H1 (cell line): ENCODE data around the gene CDKN1A. TPM values are rescaled to one million over a fixed set of nuclear protein-coding genes. Genes with fewer than 3 reads are reported as not detected.

Experiments used
- CTCF ChIA-PET: fragments of 300-600 bp; sonication (Branson Sonifier 250); formaldehyde crosslinking; loops from one replicate; lab custom pipeline; 2021; ENCODE audit not compliant: partially characterized antibody; lab: Charles Lee
- POLR2A ChIA-PET: fragments of 300-600 bp; sonication (Branson Sonifier 250); formaldehyde crosslinking; loops from one replicate; lab custom pipeline; 2021; ENCODE audit warnings: inconsistent platforms; ENCODE audit not compliant: partially characterized antibody; lab: Charles Lee
- DNase-seq, 2 experiments: peaks; one replicate each; pipeline versions ENCODE4 v3.0.0 to v3.0.0-alpha.2; 2010 to 2022; ENCODE audit warnings: low spot score in 2 of 2, low read depth in 1 of 2, mixed read lengths in 1 of 2
- FAIRE-seq: peaks from 2 replicates; lab custom pipeline; 2011; peaks lifted over from hg19 to GRCh38; lab: Jason Lieb, UNC
- H2AFZ ChIP-seq: 2 replicates; pipeline ENCODE4 v1.8.1; 2012; ENCODE audit warnings: low read length, inconsistent platforms
- H2AK5ac ChIP-seq: 2 replicates; pipeline ENCODE4 v1.6.1; 2013; ENCODE audit warnings: low read depth, low read length
- H2BK120ac ChIP-seq: replicated peaks from 2 replicates; pipeline ENCODE3; 2013; ENCODE audit warnings: low read depth, low read length, inconsistent platforms
- H2BK12ac ChIP-seq: 2 replicates; pipeline ENCODE4 v1.6.1; 2013; ENCODE audit warnings: low read depth, low read length
- H2BK15ac ChIP-seq: 2 replicates; pipeline ENCODE4 v1.6.1; 2013; ENCODE audit warnings: low read length
- H2BK20ac ChIP-seq: 2 replicates; pipeline ENCODE4 v1.6.1; 2013; ENCODE audit warnings: low read length
- H2BK5ac ChIP-seq: 2 replicates; pipeline ENCODE4 v1.6.1; 2013; ENCODE audit warnings: low read depth, low read length
- H3K14ac ChIP-seq: 2 replicates; pipeline ENCODE4 v1.6.1; 2013; ENCODE audit warnings: inconsistent platforms; ENCODE audit not compliant: insufficient read length
- H3K18ac ChIP-seq: 2 replicates; pipeline ENCODE4 v1.6.1; 2013; ENCODE audit warnings: low read length; ENCODE audit errors: extremely low read depth
- H3K23ac ChIP-seq: 2 replicates; pipeline ENCODE4 v1.6.1; 2013; ENCODE audit warnings: inconsistent platforms; ENCODE audit not compliant: insufficient read length
- H3K23me2 ChIP-seq: 2 replicates; pipeline ENCODE4 v1.6.1; 2013; ENCODE audit warnings: low read depth, low read length
- H3K27ac ChIP-seq: 2 replicates; pipeline ENCODE4 v1.6.1; 2011; ENCODE audit warnings: low read depth, low read length, inconsistent platforms
- H3K27me3 ChIP-seq, 4 experiments: replicated peaks in 1 of 4; 1 replicate in 1 of 4; 2 replicates in 3 of 4; pipeline versions ENCODE4 v1.6.1 to v1.8.1; 2011 to 2013; ENCODE audit warnings: low read length in 3 of 4, mild to moderate bottlenecking in 3 of 4, inconsistent platforms in 2 of 4, mixed read lengths in 2 of 4, moderate library complexity in 1 of 4; ENCODE audit not compliant: control insufficient read depth in 3 of 4, insufficient read depth in 3 of 4; ENCODE audit errors: extremely low read depth in 1 of 4
- H3K36me3 ChIP-seq, 4 experiments: 2 replicates each; pipeline versions ENCODE4 v1.6.1 to v1.8.1; 2011 to 2013; ENCODE audit warnings: mild to moderate bottlenecking in 4 of 4, low read length in 3 of 4, moderate library complexity in 2 of 4, control low read depth in 1 of 4, inconsistent platforms in 1 of 4; ENCODE audit not compliant: insufficient read depth in 4 of 4, control insufficient read depth in 2 of 4
- H3K4ac ChIP-seq: replicated peaks from 2 replicates; pipeline ENCODE3; 2013; ENCODE audit warnings: low read length, low read depth, mixed read lengths, inconsistent platforms; ENCODE audit not compliant: insufficient read length
- H3K4me1 ChIP-seq, 4 experiments: replicated peaks in 1 of 4; 1 replicate in 1 of 4; 2 replicates in 3 of 4; pipeline versions ENCODE4 v1.6.1 to v1.8.1; 2011 to 2013; ENCODE audit warnings: low read length in 3 of 4, inconsistent platforms in 2 of 4, mixed read lengths in 1 of 4; ENCODE audit not compliant: insufficient read depth in 4 of 4, control insufficient read depth in 3 of 4
- H3K4me2 ChIP-seq, 2 experiments: 2 replicates each; pipeline versions ENCODE4 v1.6.1 to v1.8.1; 2011 to 2013; ENCODE audit warnings: low read depth in 2 of 2, low read length in 2 of 2, control low read depth in 1 of 2, inconsistent platforms in 1 of 2, mild to moderate bottlenecking in 1 of 2; ENCODE audit not compliant: insufficient read depth in 1 of 2
- H3K4me3 ChIP-seq, 4 experiments: fragments of 200-600, 300-600 bp in 1 of 4; sonication (generic), shearing (Covaris generic), sonication (Bioruptor Twin) in 1 of 4; 2 replicates each; pipeline versions ENCODE4 v1.5.1 to v1.8.1; 2011 to 2016; ENCODE audit warnings: low read length in 4 of 4, low read depth in 3 of 4, control low read depth in 2 of 4, inconsistent platforms in 2 of 4, mild to moderate bottlenecking in 2 of 4, mixed read lengths in 1 of 4, moderate library complexity in 1 of 4; ENCODE audit not compliant: insufficient read depth in 2 of 4; ENCODE audit errors: extremely low read depth in 1 of 4
- H3K56ac ChIP-seq: replicated peaks from 2 replicates; pipeline ENCODE3; 2013; ENCODE audit warnings: low read depth, mild to moderate bottlenecking, mixed read lengths, low read length, inconsistent platforms; ENCODE audit not compliant: insufficient read length
- H3K79me1 ChIP-seq: 2 replicates; pipeline ENCODE4 v1.6.1; 2013; ENCODE audit warnings: low read depth, low read length, control low read depth
- H3K79me2 ChIP-seq, 2 experiments: 2 replicates each; pipeline versions ENCODE4 v1.6.1 to v1.8.1; 2012 to 2013; ENCODE audit warnings: low read length in 2 of 2, mild to moderate bottlenecking in 2 of 2, inconsistent platforms in 1 of 2; ENCODE audit not compliant: insufficient read depth in 2 of 2, control insufficient read depth in 1 of 2
- H3K9ac ChIP-seq, 4 experiments: replicated peaks in 1 of 4; 1 replicate in 1 of 4; 2 replicates in 3 of 4; pipeline versions ENCODE4 v1.6.1 to v1.8.1; 2011 to 2013; ENCODE audit warnings: low read depth in 3 of 4, low read length in 3 of 4, control low read depth in 2 of 4, mild to moderate bottlenecking in 2 of 4, moderate library complexity in 2 of 4, inconsistent platforms in 1 of 4; ENCODE audit errors: extremely low read depth in 1 of 4
- H3K9me3 ChIP-seq, 2 experiments: 2 replicates each; pipeline versions ENCODE4 v1.6.1 to v1.8.1; 2012 to 2013; ENCODE audit warnings: mild to moderate bottlenecking in 2 of 2, moderate library complexity in 2 of 2, control low read depth in 1 of 2, inconsistent platforms in 1 of 2, low read depth in 1 of 2, low read length in 1 of 2, mixed read lengths in 1 of 2; ENCODE audit not compliant: insufficient read depth in 2 of 2
- H4K20me1 ChIP-seq, 2 experiments: replicated peaks in 1 of 2; 2 replicates each; pipeline versions ENCODE3 to v1.8.1; 2011 to 2013; ENCODE audit warnings: inconsistent platforms in 2 of 2, low read length in 2 of 2, mild to moderate bottlenecking in 1 of 2; ENCODE audit not compliant: insufficient read depth in 2 of 2, control insufficient read depth in 1 of 2
- H4K5ac ChIP-seq: 2 replicates; pipeline ENCODE4 v1.6.1; 2013; ENCODE audit warnings: low read length, low read depth, mixed read lengths, inconsistent platforms; ENCODE audit not compliant: insufficient read length
- H4K8ac ChIP-seq: 2 replicates; pipeline ENCODE4 v1.8.0; 2013; ENCODE audit warnings: mild to moderate bottlenecking, moderate library complexity, low read length, inconsistent platforms; ENCODE audit not compliant: insufficient read depth; ENCODE audit errors: extremely low read depth
- H4K91ac ChIP-seq: replicated peaks from 2 replicates; pipeline ENCODE3; 2013; ENCODE audit warnings: low read length, mixed read lengths, inconsistent platforms; ENCODE audit not compliant: insufficient read length
- EZH2 ChIP-seq: fragments of 200-600 bp; sonication (generic); IDR thresholded peaks from 2 replicates; pipeline ENCODE4 v1.7.1; 2012; ENCODE audit warnings: low read depth, mild to moderate bottlenecking, moderate library complexity, low read length, inconsistent platforms; ENCODE audit not compliant: severe bottlenecking
- HDAC6 ChIP-seq: IDR thresholded peaks from one replicate; pipeline ENCODE4 v1.7.1; 2012; ENCODE audit warnings: low read depth, mild to moderate bottlenecking, inconsistent platforms, low read length, moderate library complexity
- JUND ChIP-seq: IDR thresholded peaks from 2 replicates; pipeline ENCODE4 v1.6.1; 2011; ENCODE audit warnings: mild to moderate bottlenecking, improper control_type of control experiment, low read length
- RFX5 ChIP-seq: IDR thresholded peaks from 2 replicates; pipeline ENCODE4 v1.6.1; 2011; ENCODE audit warnings: low read depth, low read length, improper control_type of control experiment, borderline replicate concordance
- SP2 ChIP-seq: IDR thresholded peaks from 2 replicates; pipeline ENCODE4 v1.6.1; 2012; ENCODE audit warnings: mild to moderate bottlenecking, low read length, inconsistent platforms
- SUZ12 ChIP-seq: fragments of 200-600 bp; sonication (generic); IDR thresholded peaks from 2 replicates; pipeline ENCODE4 v1.6.1; 2012; ENCODE audit warnings: mild to moderate bottlenecking, inconsistent platforms, low read length, moderate library complexity, mixed read lengths
- TBP ChIP-seq: IDR thresholded peaks from 2 replicates; pipeline ENCODE4 v1.6.1; 2011; ENCODE audit warnings: low read depth, low read length, improper control_type of control experiment
- TCF12 ChIP-seq: IDR thresholded peaks from 2 replicates; pipeline ENCODE4 v1.6.1; 2011; ENCODE audit warnings: low read depth, mild to moderate bottlenecking, low read length
- WGBS, 2 experiments: shearing (Covaris generic) in 1 of 2; methylation state at CpG; one replicate each; pipeline versions ENCODE4 v1.1.6 to v1.1.7; 2013 to 2015; ENCODE audit warnings: low lambda C conversion rate in 2 of 2, mixed read lengths in 2 of 2, inconsistent platforms in 1 of 2, low coverage in 1 of 2, missing lambda C conversion rate in 1 of 2; ENCODE audit not compliant: insufficient replicate concordance in 2 of 2, insufficient coverage in 1 of 2, insufficient read length in 1 of 2; ENCODE audit errors: extremely low coverage in 1 of 2, missing lambda C conversion rate in 1 of 2; 5-methylcytosine and 5-hydroxymethylcytosine counted together
- polyA plus RNA-seq, 7 experiments: library from polyadenylated mRNA; depleted of rRNA in 3 of 7; stranded (reverse) in 5 of 7; unstranded in 2 of 7; fragments of >200 nt in 5 of 7; fragments of 200-250 nt in 2 of 7; gene quantifications; 1 replicate in 5 of 7; 2 replicates in 1 of 7; 4 replicates in 1 of 7; pipeline versions ENCODE4 v1.2.1 to v1.2.3, GENCODE V29; 2011 to 2013; ENCODE audit warnings: missing spikeins in 2 of 7, mixed read lengths in 2 of 7
- total RNA-seq: library from RNA; stranded (reverse); fragmentation: NEBNext Ultra II Directional; extraction: Animal tissue kit (Norgen Biotek cat#: 25700); gene quantifications from 2 replicates; pipeline ENCODE4 v1.2.1, GENCODE V29; 2021
- TF ChIP-seq, protein P1 (sequence below): IDR thresholded peaks from 2 replicates; pipeline ENCODE4 v1.6.1; 2012; ENCODE audit warnings: low read length, inconsistent platforms

CDKN1A gene
- total and polyA plus RNA-seq, 2 of the 8 experiments (the other 6 are each of a cell fraction or from before 2014, with no cell fraction given): 15.2 to 36.0 TPM

DNA sequence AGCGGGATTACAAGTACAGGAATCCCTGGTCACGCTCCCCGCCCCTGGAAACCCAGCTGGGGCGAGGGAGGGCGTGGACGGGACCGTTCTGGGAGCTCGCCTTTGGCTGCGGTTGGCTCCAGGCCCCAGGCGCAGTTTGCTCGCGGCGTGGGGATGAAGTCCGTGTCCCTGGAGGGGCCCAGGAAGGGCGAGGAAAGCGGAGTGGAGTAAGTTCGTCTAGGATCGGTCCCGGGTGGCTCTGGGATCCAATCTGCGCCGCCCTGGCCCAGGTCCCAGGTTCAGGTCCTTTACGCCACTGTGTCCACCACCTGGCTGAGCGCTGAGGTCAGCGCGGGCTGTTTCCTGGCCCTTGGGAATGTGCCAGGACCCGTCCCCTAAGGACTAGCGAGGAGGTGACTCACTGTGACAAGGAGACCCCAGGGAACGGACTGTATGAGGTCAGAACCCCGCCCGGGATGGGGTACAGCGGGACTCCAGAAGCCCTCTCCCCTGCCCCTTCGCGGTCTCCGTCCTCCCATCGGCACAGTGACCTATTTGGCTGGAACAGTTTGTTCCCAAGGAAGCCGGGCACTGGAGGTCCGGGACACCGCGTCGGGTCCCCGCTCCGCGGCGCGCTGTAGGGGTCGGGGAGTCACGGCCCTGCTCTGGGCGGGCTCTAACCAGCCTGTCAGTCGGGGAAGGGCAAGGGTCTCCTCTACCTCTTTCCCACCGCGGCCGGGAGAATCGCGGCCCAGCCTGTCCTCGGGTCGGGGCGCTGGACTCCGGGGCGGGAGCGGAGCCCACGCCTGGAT is 724 bp downstream of the CDKN1A start:
- ChIA-PET POLR2A (interaction anchor here (0.6 to 10.6 kb wide), 13 partner anchors 10 to 83 kb away, joined by 3 to 109 read pairs (median 4); no protein-coding TSS in a partner anchor), CTCF (interaction anchor here (0.7 to 8.8 kb wide), 21 partner anchors 11 to 156 kb away, joined by 3 to 67 read pairs (median 4); no protein-coding TSS in a partner anchor)
- 0 out of 2 replicates have a peak, but pooled peaks cover 3% of the 10 kb centered on the region for H3K79me1 ChIP-seq
- no peak overlapping the region for H2AK5ac ChIP-seq
- H2BK5ac ChIP-seq: peak overlapping the region; percentile 40; the same call in 1 of the 2 replicates
- no peak overlapping the region for H3K14ac ChIP-seq
- peaks cover 0 to 5% (median 3%) of the 10 kb centered on the region in 4 experiments; a peak in 6 of 8 replicates for H3K36me3 ChIP-seq
- no peak overlapping the region for H3K27ac ChIP-seq
- WGBS, 2 experiments: 1% methylated on average over 51 of the region's 61 CpGs; no CpG with 5 or more reads in 1 of the 2 experiments
- peak overlapping the region; percentile 5 for H3K4ac ChIP-seq
- H2BK120ac ChIP-seq: no peak overlapping the region
- H3K27me3 ChIP-seq: peaks cover 6 to 28% (median 20%) of the 10 kb centered on the region in 4 experiments
- no peak overlapping the region for H2BK20ac ChIP-seq
- H3K4me1 ChIP-seq: peaks cover 5 to 36% (median 16%) of the 10 kb centered on the region in 4 experiments
- peaks cover 18% of the 10 kb centered on the region; the same call in 1 of the 2 replicates for H3K23me2 ChIP-seq
- peak overlapping the region; percentile 55 to 76 (median 69) for H3K4me3 ChIP-seq
- H4K91ac ChIP-seq: no peak overlapping the region
- FAIRE-seq: no peak
- no peak overlapping the region for H2BK12ac ChIP-seq
- no peak overlapping the region for H2AFZ ChIP-seq
- no peak overlapping the region for H3K23ac ChIP-seq
- 0 out of 2 replicates have a peak overlapping the region, but pooled peaks have one; percentile 82 for H4K8ac ChIP-seq
- H3K9ac ChIP-seq: peak overlapping the region in 3 of 4 experiments; percentile 34 to 52 (median 45); a peak in 5 of 7 replicates
- peak in 1 of 2 experiments; percentile 75 for DNase-seq
- H4K20me1 ChIP-seq: peaks cover 4 to 27% of the 10 kb centered on the region in 2 experiments
- H3K56ac ChIP-seq: peak overlapping the region; percentile 65
- H4K5ac ChIP-seq: no peak overlapping the region
- peak overlapping the region; percentile 14; the same call in 1 of the 2 replicates for H3K18ac ChIP-seq
- no peaks in the 10 kb centered on the region for H3K9me3 ChIP-seq
- H3K79me2 ChIP-seq: peaks cover 0 to 28% of the 10 kb centered on the region in 2 experiments; a peak in 2 of 4 replicates
- H2BK15ac ChIP-seq: no peak overlapping the region
- H3K4me2 ChIP-seq: peak overlapping the region; percentile 85 to 96
- no peak for TF ChIP-seq JUND
- TF ChIP-seq RFX5: no peak
- TF ChIP-seq SP2: no peak
- no peak for TF ChIP-seq TCF12
- peak; percentile 42 for TF ChIP-seq SUZ12
- no peak for TF ChIP-seq HDAC6
- TF ChIP-seq TBP: no peak
- TF ChIP-seq, protein P1, sequence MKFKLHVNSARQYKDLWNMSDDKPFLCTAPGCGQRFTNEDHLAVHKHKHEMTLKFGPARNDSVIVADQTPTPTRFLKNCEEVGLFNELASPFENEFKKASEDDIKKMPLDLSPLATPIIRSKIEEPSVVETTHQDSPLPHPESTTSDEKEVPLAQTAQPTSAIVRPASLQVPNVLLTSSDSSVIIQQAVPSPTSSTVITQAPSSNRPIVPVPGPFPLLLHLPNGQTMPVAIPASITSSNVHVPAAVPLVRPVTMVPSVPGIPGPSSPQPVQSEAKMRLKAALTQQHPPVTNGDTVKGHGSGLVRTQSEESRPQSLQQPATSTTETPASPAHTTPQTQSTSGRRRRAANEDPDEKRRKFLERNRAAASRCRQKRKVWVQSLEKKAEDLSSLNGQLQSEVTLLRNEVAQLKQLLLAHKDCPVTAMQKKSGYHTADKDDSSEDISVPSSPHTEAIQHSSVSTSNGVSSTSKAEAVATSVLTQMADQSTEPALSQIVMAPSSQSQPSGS: no peak
- peak; percentile 60 for TF ChIP-seq EZH2
